ENCODE data around the gene TNS3.

The TNS3 gene

GRCh38 chr7:47474211-47474936 lies 107.5 kb downstream of the TNS3 start:
- Histone ChIP-seq H3F3A (ENCODE audit: control insufficient read depth, insufficient read depth) (peaks cover 6% of the 10 kb centered on the region; the same call in 1 of the 2 replicates), H3K9me3 (ENCODE audit: control insufficient read depth, insufficient read depth, low read length) (no peaks in the 10 kb centered on the region), H3K9me2 (replicated peaks; ENCODE audit: control insufficient read depth, low read length) (no peaks in the 10 kb centered on the region), H3K4me1 (ENCODE audit: control insufficient read depth, low read length) (peaks cover 28% of the 10 kb centered on the region), H3K27me3 (ENCODE audit: control insufficient read depth, low read length) (no peaks in the 10 kb centered on the region), H4K20me1 (ENCODE audit: control insufficient read depth, insufficient read depth, low read depth, low read length) (no peaks in the 10 kb centered on the region), H3K27ac (ENCODE audit: low read depth, low read length) (no peak overlapping the region), H3K4me3 (ENCODE audit: low read length) (no peak overlapping the region), H3K36me3 (ENCODE audit: control insufficient read depth, low read length) (no peaks in the 10 kb centered on the region), H3K79me2 (ENCODE audit: control insufficient read depth, low read length) (no peaks in the 10 kb centered on the region), H3K4me2 (ENCODE audit: low read length) (no peak overlapping the region; the same call in 1 of the 2 replicates)
- TF ChIP-seq EZH2phosphoT487 (IDR thresholded peaks at IDR 0.05; ENCODE audit: borderline replicate concordance, low read length): no peak
- TF ChIP-seq, protein P1, sequence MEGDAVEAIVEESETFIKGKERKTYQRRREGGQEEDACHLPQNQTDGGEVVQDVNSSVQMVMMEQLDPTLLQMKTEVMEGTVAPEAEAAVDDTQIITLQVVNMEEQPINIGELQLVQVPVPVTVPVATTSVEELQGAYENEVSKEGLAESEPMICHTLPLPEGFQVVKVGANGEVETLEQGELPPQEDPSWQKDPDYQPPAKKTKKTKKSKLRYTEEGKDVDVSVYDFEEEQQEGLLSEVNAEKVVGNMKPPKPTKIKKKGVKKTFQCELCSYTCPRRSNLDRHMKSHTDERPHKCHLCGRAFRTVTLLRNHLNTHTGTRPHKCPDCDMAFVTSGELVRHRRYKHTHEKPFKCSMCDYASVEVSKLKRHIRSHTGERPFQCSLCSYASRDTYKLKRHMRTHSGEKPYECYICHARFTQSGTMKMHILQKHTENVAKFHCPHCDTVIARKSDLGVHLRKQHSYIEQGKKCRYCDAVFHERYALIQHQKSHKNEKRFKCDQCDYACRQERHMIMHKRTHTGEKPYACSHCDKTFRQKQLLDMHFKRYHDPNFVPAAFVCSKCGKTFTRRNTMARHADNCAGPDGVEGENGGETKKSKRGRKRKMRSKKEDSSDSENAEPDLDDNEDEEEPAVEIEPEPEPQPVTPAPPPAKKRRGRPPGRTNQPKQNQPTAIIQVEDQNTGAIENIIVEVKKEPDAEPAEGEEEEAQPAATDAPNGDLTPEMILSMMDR (IDR thresholded peaks at IDR 0.05; ENCODE audit: low read depth, low read length, poor library complexity, severe bottlenecking): no peak

- no peaks in the 10 kb centered on the region for H3K36me3 ChIP-seq (ENCODE audit: control insufficient read depth, low read length)
- H3K4me1 ChIP-seq (ENCODE audit: control insufficient read depth, low read length): peaks cover 28% of the 10 kb centered on the region
- H3K9me2 ChIP-seq (replicated peaks; ENCODE audit: control insufficient read depth, low read length): no peaks in the 10 kb centered on the region
- H3K9me3 ChIP-seq (ENCODE audit: control insufficient read depth, insufficient read depth, low read length): no peaks in the 10 kb centered on the region
- peaks cover 6% of the 10 kb centered on the region; the same call in 1 of the 2 replicates for H3F3A ChIP-seq (ENCODE audit: control insufficient read depth, insufficient read depth)
- H3K27ac ChIP-seq (ENCODE audit: low read depth, low read length): no peak overlapping the region
- no peak overlapping the region for H3K4me3 ChIP-seq (ENCODE audit: low read length)
- no peak overlapping the region; the same call in 1 of the 2 replicates for H3K4me2 ChIP-seq (ENCODE audit: low read length)
- H4K20me1 ChIP-seq (ENCODE audit: control insufficient read depth, insufficient read depth, low read depth, low read length): no peaks in the 10 kb centered on the region
- TF ChIP-seq, protein P1 (IDR thresholded peaks at IDR 0.05; ENCODE audit: low read depth, low read length, poor library complexity, severe bottlenecking): no peak
- no peak for TF ChIP-seq EZH2phosphoT487 (IDR thresholded peaks at IDR 0.05; ENCODE audit: borderline replicate concordance, low read length)
- H3K27me3 ChIP-seq (ENCODE audit: control insufficient read depth, low read length): no peaks in the 10 kb centered on the region
- no peaks in the 10 kb centered on the region for H3K79me2 ChIP-seq (ENCODE audit: control insufficient read depth, low read length)
Observed at GRCh38 chr7:47473499-47474210, 108.3 kb downstream of the TNS3 start.

DNA sequence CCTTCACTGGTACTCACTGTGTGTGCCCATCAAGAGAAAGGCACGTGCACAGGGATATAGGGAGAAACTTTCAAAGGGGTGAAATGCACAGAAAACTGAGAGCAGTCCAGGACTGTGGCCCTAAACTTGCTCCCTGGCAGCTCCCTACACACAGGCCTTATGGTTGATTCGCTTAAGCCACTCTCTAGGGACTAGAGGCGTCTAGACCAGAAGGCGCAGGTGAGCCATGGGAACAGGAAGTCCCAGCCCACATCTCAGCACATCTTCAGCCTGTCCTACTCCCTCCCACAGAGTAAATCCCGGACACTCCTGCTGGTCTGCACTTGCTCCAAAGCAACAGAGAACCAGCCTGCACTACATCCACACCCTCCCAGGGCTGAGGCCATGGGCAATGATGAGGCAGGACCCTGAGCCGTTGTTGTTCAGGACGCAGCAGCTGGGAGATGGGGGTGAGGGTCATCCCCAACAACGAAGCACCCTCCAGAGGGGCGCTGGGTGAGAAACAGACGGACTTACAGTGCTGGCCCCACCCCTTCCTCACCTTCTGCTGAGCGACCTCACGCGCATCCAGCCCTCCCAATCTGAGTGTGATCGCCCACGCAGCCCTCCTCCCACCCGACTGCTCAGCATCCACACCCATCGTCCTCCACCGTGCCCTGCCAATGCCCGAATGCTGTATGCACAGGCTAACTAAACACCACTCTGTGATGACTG lies 109.3 kb downstream of the TNS3 start:
- TF ChIP-seq, protein P1 (IDR thresholded peaks at IDR 0.05; ENCODE audit: low read depth, low read length, poor library complexity, severe bottlenecking): no peak
- no peak for TF ChIP-seq EZH2phosphoT487 (IDR thresholded peaks at IDR 0.05; ENCODE audit: borderline replicate concordance, low read length)
- Histone ChIP-seq H3K9me2 (replicated peaks; ENCODE audit: control insufficient read depth, low read length) (no peaks in the 10 kb centered on the region), H4K20me1 (ENCODE audit: control insufficient read depth, insufficient read depth, low read depth, low read length) (no peaks in the 10 kb centered on the region), H3K4me2 (ENCODE audit: low read length) (no peak overlapping the region), H3K4me3 (ENCODE audit: low read length) (no peak overlapping the region), H3K4me1 (ENCODE audit: control insufficient read depth, low read length) (peaks cover 28% of the 10 kb centered on the region), H3K36me3 (ENCODE audit: control insufficient read depth, low read length) (no peaks in the 10 kb centered on the region), H3K9me3 (ENCODE audit: control insufficient read depth, insufficient read depth, low read length) (no peaks in the 10 kb centered on the region), H3K27ac (ENCODE audit: low read depth, low read length) (no peak overlapping the region), H3K79me2 (ENCODE audit: control insufficient read depth, low read length) (no peaks in the 10 kb centered on the region), H3K27me3 (ENCODE audit: control insufficient read depth, low read length) (no peaks in the 10 kb centered on the region), H3F3A (ENCODE audit: control insufficient read depth, insufficient read depth) (peaks cover 6% of the 10 kb centered on the region; the same call in 1 of the 2 replicates)

Measured in DOHH2 (cell line).